Frontal cortex (tissue), 4 donors: Measurements from ENCODE around the gene DCTD. TPM values are rescaled to one million over a fixed set of nuclear protein-coding genes. Genes with fewer than 3 reads are reported as not detected.

ENCODE experiments used
- DNase-seq, 2 donors: peaks; one replicate each; pipeline ENCODE4 v3.0.0; 2012; ENCODE audit warnings: low spot score in 2 of 2
- FAIRE-seq: peaks from 2 replicates; lab custom pipeline; 2012; peaks lifted over from hg19 to GRCh38; lab: Jason Lieb, UNC
- total RNA-seq: library from RNA; depleted of rRNA; stranded (reverse); fragments of >200 nt; gene quantifications from one replicate; pipeline ENCODE4 v1.2.3, GENCODE V29; 2014
- donor health status: control.
- donor health status: control.
- donor health status: control.

Gene DCTD
- total RNA-seq: 24.9 TPM

- no peak for FAIRE-seq
Measured at GRCh38 chr4:182917182-182918043, at the start of gene DCTD. TSS of gene DCTD (minus strand) at chr4:182917386. CDS start at chr4:182915568, 1,818 bp downstream.

GRCh38 chr4:182960746-182961145 lies 43.6 kb upstream of the DCTD start:
- FAIRE-seq (no peak), DNase-seq (no peak)

More at GRCh38 chr4:182917182-182918043, at the start of gene DCTD:
- peak; percentile 70 to 72 for DNase-seq

- DNase-seq: no peak
- FAIRE-seq: no peak
Measured at GRCh38 chr4:182960228-182960627, 43.0 kb upstream of the DCTD start.

- DNase-seq (no peak), FAIRE-seq (no peak)
Measured at GRCh38 chr4:182955411-182955810, 38.2 kb upstream of the DCTD start.

- FAIRE-seq: no peak
- DNase-seq: no peak
Measured at GRCh38 chr4:182944484-182945213, 27.5 kb upstream of the DCTD start.

- no peak for FAIRE-seq
- DNase-seq: no peak
Measured at GRCh38 chr4:182939680-182940079, 22.5 kb upstream of the DCTD start.

GRCh38 chr4:182938205-182938645 lies 21.0 kb upstream of the DCTD start:
- FAIRE-seq (no peak), DNase-seq (peak in 1 of 2 donors; percentile 64)

- FAIRE-seq: no peak
Measured at GRCh38 chr4:182937268-182938204, 20.4 kb upstream of the DCTD start.

GRCh38 chr4:182932651-182933050 lies 15.5 kb upstream of the DCTD start:
- DNase-seq (no peak), FAIRE-seq (no peak)

More at GRCh38 chr4:182937268-182938204, 20.4 kb upstream of the DCTD start:
- DNase-seq: no peak

GRCh38 chr4:182931691-182932345 lies 14.6 kb upstream of the DCTD start:
- DNase-seq (no peak), FAIRE-seq (no peak)

GRCh38 chr4:182930889-182931288 lies 13.7 kb upstream of the DCTD start:
- FAIRE-seq: no peak
- DNase-seq: no peak

GRCh38 chr4:182929296-182929695 lies 12.1 kb upstream of the DCTD start:
- DNase-seq (no peak), FAIRE-seq (no peak)

- FAIRE-seq (no peak), DNase-seq (no peak)
Measured at GRCh38 chr4:182928061-182928460, 10.9 kb upstream of the DCTD start.

- FAIRE-seq (no peak), DNase-seq (no peak)
Measured at GRCh38 chr4:182927505-182927904, 10.3 kb upstream of the DCTD start.

- DNase-seq (no peak), FAIRE-seq (no peak)
Measured at GRCh38 chr4:182925855-182926254, 8.7 kb upstream of the DCTD start.

- FAIRE-seq (no peak), DNase-seq (peak in 1 of 2 donors; percentile 25)
Measured at GRCh38 chr4:182925298-182925757, 8.1 kb upstream of the DCTD start.

GRCh38 chr4:182924497-182924896 lies 7.3 kb upstream of the DCTD start:
- FAIRE-seq: no peak
- no peak for DNase-seq

GRCh38 chr4:182923796-182924340 lies 6.7 kb upstream of the DCTD start:
- DNase-seq: no peak
- no peak for FAIRE-seq

GRCh38 chr4:182923366-182923765 lies 6.2 kb upstream of the DCTD start:
- no peak for DNase-seq
- FAIRE-seq: no peak
